ENCODE measurements around the gene COL6A1.

DNA sequence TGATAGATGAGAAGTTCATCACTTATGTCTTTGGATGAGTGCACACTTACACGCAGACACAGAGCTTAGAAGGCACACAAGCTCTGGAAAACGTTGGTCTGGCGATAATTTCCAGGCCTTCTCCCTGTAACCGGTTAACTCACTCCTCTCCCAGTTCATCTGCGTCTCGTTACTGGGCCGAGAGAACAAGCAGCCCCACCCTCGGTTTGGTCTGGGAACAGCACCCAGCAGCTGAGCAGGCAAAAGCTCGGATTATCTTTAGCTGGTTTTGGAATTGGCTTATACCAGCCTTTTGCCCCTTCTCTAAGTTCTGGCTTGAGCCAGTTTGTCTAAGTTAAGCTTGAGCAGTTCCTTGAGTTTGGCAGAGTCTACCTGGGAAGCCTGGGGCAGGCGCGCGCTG, 27.3 kb upstream of the COL6A1 start:
- TF ChIP-seq EMX1 (CRISPR knock-in tag; IDR thresholded peaks at IDR 0.05) (no peak), CBFB (CRISPR knock-in tag; IDR thresholded peaks at IDR 0.05; ENCODE audit: low read depth) (no peak), ZNF138 (CRISPR knock-in tag; conservative IDR thresholded peaks at IDR 0.05) (no peak)
